Lower leg skin (tissue), 4 donors: Measurements from ENCODE around the gene ZSWIM6. TPM values are rescaled to one million over a fixed set of nuclear protein-coding genes. Genes with fewer than 3 reads are reported as not detected.

Experiments used
- DNase-seq, 2 donors: peaks; one replicate each; pipeline ENCODE4 v3.0.0-alpha.2; 2019; ENCODE audit warnings: low spot score in 2 of 2
- H3K4me3 ChIP-seq: fragments of 200-600 bp; sonication (generic); 2 replicates; pipeline ENCODE4 v1.5.1; 2017; ENCODE audit warnings: mild to moderate bottlenecking, low read depth; ENCODE audit not compliant: poor library complexity, severe bottlenecking
- POLR2A ChIP-seq, 2 donors: fragments of 450-650 bp; IDR thresholded peaks; one replicate each; pipeline ENCODE4 v1.6.1; 2016 to 2017; ENCODE audit warnings: antibody characterized with exemption in 2 of 2, mild to moderate bottlenecking in 1 of 2, moderate library complexity in 1 of 2
- WGBS, 2 donors: methylation state at CpG; one replicate each; pipeline ENCODE4 v1.1.5; 2018; 5-methylcytosine and 5-hydroxymethylcytosine counted together
- intact Hi-C: fragments of 100-400 bp; cut with DNase I; formaldehyde crosslinking; loops from one replicate; pipeline ENCODE4 v1.15.0; 2023; ENCODE audit warnings: low total_unique reads
- total RNA-seq, 4 donors: library from RNA; depleted of rRNA; stranded (reverse); fragments of >200 nt; gene quantifications; one replicate each; pipeline ENCODE4 v1.1.0, GENCODE V29; 2016
- TF ChIP-seq, protein P1 (sequence below), 3 donors: fragments of 450-650 bp; IDR thresholded peaks; one replicate each; pipeline ENCODE4 v1.5.1; 2016; ENCODE audit warnings: antibody characterized with exemption in 3 of 3, mild to moderate bottlenecking in 3 of 3, moderate library complexity in 2 of 3

The ZSWIM6 gene
- total RNA-seq, 4 donors from 2014 or later = 7.1 to 8.7 (median 8.1) TPM

DNA sequence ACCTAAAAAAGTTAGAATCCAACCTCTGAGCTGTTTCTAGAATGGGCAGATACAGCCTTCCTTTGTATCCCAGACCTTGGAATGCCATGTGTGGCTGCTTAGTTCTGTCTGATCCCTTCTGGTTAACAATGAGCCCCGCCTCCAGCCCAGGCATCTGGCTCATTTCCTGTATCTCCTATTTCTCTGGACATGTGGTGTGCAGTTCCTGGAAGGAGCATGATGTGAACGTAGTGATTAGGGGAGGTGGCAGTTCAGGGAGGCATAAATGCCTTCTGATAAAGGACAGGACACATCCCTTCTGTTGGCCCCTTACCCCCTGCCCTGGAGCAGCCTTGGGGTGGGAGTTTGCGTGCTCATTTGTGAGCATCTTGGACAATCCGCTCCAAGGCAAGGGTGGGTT lies 243.0 kb downstream of the ZSWIM6 start:
- 71 to 74% methylated on average over 4 of the region's 4 CpGs for WGBS, 2 donors
- intact Hi-C loops = no loop called here
- DNase-seq = no peak
- H3K4me3 ChIP-seq = no peak overlapping the region
- TF ChIP-seq POLR2A (IDR thresholded peaks at IDR 0.05) = no peak
- TF ChIP-seq, protein P1, sequence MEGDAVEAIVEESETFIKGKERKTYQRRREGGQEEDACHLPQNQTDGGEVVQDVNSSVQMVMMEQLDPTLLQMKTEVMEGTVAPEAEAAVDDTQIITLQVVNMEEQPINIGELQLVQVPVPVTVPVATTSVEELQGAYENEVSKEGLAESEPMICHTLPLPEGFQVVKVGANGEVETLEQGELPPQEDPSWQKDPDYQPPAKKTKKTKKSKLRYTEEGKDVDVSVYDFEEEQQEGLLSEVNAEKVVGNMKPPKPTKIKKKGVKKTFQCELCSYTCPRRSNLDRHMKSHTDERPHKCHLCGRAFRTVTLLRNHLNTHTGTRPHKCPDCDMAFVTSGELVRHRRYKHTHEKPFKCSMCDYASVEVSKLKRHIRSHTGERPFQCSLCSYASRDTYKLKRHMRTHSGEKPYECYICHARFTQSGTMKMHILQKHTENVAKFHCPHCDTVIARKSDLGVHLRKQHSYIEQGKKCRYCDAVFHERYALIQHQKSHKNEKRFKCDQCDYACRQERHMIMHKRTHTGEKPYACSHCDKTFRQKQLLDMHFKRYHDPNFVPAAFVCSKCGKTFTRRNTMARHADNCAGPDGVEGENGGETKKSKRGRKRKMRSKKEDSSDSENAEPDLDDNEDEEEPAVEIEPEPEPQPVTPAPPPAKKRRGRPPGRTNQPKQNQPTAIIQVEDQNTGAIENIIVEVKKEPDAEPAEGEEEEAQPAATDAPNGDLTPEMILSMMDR (IDR thresholded peaks at IDR 0.05) = no peak

DNA sequence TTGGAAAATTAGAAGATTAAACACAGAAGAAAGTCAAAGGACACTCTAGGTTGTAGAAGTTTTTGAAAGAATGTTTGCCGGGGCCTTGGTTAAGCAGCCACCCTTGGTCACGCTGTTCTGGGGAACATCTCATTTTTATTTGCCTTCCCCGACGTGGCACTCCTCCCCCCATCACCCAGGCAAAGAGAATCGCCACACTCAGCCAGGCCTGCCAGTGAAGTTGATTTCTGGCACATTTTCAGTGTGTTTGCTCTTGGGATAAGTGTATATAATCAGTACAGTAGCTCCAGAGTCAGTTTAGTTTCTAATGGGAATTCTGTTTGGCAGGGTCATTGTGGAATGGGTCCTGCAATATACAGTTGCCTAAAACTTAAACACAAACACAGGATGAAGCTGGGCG lies 243.5 kb downstream of the ZSWIM6 start:
- no peak for TF ChIP-seq POLR2A (IDR thresholded peaks at IDR 0.05)
- TF ChIP-seq, protein P1 (IDR thresholded peaks at IDR 0.05) = no peak
- intact Hi-C loops = no loop called here
- WGBS, 2 donors = 79 to 80% methylated on average over 6 of the region's 6 CpGs
- no peak for DNase-seq
- H3K4me3 ChIP-seq = no peak overlapping the region

DNA sequence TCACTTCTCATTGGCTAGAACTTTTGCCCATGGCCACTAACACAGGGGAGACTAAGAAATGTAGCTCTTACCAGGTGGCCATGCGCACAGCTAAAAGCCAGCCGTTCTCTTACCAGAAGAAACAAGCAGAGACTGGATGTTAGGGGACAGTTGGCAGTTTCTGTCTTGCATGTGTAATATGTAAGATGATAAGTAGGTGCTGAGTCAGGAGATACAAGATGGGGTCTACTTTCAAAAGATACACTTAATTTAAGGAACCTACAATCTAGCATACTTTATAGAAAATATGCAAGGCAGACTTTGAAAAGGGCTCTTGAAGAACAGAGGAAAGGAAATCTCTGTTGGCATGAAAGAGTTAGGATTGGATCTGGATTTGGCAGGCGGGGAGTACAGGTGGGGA lies 244.5 kb downstream of the ZSWIM6 start:
- DNase-seq = no peak
- no peak overlapping the region for H3K4me3 ChIP-seq
- intact Hi-C loops = no loop called here
- TF ChIP-seq, protein P1 (IDR thresholded peaks at IDR 0.05) = no peak
- TF ChIP-seq POLR2A (IDR thresholded peaks at IDR 0.05) = no peak
- 92 to 94% methylated on average over 3 of the region's 3 CpGs for WGBS, 2 donors

DNA sequence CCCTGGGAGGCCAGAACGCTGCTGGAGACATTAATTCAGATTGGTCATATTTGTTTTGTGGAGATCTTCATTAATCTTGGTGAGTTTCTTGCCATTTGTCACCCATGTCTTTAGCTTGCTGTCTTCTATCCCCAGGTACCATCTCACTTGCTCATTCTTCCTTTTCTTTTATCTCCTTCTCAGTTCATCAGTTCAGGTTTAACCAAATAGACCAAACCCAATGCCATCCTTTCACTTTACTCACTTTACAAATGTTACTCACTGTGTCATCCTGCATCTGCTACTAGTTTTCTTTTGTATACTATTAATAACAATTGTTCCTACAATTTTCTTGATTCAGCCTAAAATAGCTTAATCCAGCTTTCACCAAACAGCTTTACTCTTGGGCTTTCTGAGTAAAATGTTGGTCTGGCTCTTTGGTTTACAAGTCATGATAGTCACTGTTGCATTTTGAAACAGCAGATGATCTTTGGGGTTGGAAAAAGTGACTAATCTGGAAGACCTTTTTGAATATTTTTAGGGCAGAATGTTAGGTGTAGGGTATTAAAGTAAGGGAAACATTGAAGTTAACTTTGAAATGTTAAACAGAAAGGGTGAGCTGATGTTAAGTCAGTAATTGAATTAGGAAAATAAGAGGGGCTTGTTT lies 246.9 kb downstream of the ZSWIM6 start:
- intact Hi-C loops = no loop called here
- TF ChIP-seq, protein P1 (IDR thresholded peaks at IDR 0.05) = no peak
- TF ChIP-seq POLR2A (IDR thresholded peaks at IDR 0.05) = no peak
- H3K4me3 ChIP-seq = no peak overlapping the region
- DNase-seq = no peak
- WGBS, 2 donors = 90 to 100% methylated on average over 1 of the region's 1 CpG

DNA sequence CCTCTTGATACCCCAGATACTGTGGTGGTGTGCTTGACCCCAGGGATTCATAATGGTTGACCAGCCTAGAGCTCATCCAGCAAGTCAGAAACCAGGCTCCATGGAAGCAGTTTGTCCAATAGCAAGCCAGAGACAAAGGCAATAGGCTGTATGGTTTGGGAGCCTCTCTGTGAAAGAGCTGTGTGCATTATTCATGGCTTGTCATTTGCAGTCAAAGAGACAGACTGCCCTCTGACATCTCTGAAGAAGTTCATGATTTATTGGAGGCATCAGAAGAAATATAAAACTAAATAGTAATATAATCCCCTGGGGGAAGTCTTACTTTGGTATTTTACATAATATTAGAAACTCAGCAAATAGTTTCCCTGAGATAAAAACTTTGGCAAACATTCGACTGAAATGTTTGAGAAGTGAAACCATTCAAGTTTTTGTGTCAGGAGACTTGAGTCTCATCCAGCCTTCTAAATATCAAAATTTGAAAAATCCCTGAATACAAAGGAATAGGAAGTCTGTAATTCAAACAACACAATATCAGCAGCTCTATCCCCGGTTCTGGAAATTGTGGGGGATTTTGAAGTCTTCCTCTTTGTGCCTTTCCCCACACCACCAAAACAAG lies 250.3 kb downstream of the ZSWIM6 start:
- 9 to 10% methylated on average over 2 of the region's 2 CpGs for WGBS, 2 donors
- intact Hi-C loops = no loop called here
- DNase-seq = no peak

More for the DNA sequence above, 250.3 kb downstream of the ZSWIM6 start:
- TF ChIP-seq POLR2A (IDR thresholded peaks at IDR 0.05) = no peak
- TF ChIP-seq, protein P1 (IDR thresholded peaks at IDR 0.05) = no peak
- H3K4me3 ChIP-seq = no peak overlapping the region
